ENCODE data around the gene DYSF.

Gene DYSF

DNA sequence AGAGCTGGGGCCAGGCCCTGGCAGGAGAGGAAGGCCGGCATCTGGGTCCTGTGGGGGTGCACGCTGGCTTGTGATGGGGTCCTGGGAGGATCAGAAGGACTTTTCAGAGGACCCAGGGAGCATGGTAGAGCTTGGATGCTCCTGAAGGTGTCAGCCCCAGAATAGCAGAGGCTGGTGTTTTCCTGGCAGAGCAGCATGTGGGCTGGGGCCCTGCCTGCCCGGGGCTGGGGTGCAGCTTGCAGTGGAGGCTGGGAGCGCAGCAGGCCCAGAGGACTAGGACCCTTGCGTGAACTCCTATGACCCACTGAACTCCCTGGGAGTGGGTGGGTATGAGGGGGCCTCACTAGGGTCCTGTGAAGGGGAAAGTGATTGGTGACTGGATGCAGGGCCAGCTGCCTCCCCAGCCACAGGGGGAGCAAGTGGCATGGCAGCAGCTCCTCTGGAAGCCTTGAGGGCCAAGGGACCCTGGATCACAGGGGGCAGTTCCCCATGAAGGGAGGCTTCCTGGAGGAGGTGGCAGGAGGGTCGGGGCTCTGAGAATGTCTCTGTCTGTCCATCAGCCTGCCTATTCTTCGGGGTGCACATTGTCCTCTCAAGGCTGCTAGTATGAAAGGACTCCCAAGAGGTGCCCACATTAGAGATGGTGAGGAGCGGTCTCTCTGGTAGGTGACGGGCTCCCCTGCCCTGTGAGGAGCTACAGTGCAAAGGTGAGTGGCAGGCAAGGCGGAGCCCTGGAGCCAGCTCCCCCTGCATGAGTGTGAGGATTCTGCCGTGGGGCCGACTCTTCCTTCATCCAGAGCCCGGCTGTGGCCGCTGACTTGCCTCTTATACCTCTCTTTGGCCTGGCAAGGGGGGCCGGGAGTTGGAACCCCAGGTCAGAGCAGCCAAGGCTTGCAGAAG is 249.0 kb downstream of the DYSF start:
- no peak for DNase-seq

DNA sequence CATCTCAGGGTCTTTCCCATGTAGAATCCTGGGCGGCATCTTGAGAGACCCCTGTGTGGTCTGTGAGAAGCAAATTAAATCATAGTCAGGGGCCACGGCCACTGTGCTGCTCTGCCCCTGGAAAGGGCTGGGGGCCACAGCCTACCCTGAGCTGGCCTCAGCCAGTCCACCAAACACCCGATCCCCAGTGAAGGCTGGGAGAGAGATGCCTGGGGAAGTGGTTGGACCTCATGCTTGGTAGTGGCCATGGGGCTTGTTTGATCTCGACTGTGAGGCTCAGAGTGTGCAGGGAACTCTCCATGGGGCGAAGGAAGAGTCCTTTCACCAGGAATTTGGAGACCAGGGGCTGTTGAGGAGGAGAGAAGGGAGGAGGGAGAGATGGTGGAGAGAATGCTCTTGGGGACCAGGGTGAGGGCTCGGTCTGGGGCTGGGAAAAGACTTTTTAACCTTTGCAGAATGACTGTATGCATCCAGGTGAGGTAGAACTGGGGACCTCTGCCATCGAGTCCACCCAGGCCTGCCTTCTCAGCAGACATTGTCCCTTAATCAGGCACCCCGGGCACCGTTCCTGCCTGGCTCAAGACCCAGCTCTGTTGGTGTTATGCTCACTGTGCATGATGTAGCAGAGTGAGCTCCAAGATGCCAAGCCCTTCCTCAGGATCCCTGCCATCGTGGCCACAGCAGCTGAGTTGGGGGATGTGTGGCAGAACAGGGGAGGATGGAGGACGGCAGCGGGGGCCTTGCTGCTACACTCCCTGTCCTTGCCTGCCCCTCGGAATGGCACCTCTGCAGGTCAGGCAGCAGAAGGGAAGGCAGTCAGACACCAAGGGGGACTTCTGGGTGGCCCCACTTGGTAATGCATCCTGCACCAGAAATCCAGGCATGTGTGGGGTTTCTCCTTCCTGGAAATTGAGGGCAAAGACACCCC is 249.9 kb downstream of the DYSF start:
- DNase-seq, result peak in 2 of 58 donors; percentile 20 to 27

DNA sequence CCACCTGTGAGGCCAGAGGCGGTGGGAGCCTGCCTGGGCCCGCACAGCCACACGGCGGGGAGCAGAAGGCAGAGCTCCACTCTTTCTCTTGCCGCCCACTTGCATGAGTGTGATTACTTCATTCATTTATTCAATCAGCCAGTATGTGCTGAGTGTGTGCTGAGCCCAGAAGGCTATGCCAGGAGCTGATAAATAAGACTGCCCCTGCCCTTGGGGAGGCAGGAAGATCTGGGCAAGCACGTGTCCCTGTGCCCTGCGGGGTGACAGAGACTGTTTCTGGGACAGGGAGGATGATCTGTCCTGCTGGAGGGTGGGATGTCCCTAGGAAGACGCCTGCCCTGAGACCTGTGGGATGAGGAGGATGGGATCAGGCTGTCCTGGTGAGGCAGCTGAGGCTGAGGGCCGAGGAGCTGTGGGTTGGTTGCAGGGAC is 250.8 kb downstream of the DYSF start:
- no peak for DNase-seq

DNA sequence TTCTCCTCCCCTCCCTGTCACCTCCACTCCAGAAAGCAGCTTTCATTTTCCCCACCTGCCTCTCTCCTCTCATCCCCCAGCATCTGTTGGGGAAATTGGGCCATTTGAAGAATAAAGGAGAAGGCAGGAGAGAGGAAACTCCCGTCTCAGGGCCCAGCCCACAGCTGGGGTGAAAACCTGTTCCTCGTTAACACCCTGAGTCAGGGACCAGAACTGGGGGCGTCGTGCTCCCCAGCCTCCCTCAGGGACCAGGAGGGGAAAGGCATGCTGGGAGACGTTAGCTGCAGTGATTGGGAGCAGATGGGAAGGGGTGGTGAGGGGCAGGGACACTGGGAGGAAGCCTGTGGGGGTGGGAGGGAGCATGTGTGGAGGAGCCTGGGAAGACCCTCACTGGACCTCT is 251.3 kb downstream of the DYSF start:
- DNase-seq, result no peak

DNA sequence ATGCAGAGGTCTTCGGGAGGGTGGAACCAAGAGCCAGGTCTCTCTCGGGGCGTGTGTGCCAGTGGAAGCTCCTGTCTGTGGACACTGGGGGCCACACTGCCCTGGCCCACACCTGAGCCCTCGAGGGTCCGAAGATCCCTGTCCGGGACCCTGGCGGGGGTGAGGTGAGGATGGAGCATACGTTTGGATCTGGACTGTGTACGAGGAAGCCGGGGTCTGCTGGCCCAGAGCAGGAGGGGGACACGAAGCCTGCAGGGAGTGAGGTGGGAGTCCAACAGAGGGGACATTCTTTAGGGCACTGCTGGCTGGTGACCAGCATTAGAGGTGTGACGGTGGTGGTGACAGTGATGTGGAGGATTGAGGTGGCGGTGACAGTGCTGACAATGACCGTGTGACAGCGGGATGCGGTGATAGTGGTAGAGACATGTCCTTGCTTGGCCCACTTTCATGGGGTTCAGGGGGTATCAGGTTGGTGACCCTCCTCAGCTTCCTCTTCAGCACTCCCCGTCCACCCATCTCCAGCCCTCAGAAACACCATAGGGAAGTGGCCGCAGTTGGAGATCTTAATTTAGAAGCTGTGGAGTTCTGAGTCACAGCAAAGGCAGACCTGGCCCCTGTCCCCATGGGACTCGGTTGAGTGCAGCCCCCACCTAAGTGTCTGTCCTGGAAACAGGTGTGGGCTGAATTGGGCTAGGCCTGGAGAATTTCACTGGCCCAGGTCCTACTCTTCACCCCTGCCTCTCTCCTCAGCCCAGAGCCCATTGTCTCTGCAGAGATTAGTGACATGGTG is 252.0 kb downstream of the DYSF start:
- DNase-seq, result no peak

DNA sequence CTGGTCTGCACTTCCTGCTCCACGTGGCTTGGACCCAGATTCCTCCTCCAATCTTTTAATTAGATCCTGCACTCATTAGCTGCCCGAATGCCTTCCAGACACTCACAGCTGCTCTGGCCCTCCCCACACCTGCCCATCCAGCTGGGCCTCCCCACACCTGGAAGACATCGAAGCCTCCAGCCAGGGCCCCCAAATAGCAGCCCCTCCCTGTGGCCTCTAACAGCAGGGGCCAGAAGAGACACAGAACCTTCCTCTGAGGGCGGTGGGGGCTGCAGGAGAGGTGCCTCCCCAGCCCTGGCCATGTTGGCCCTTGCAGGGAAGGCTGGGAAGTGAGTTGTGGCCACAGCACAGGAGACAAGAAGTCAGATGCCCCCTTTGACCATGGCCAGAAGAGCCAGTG is 252.8 kb downstream of the DYSF start:
- no peak for DNase-seq

DNA sequence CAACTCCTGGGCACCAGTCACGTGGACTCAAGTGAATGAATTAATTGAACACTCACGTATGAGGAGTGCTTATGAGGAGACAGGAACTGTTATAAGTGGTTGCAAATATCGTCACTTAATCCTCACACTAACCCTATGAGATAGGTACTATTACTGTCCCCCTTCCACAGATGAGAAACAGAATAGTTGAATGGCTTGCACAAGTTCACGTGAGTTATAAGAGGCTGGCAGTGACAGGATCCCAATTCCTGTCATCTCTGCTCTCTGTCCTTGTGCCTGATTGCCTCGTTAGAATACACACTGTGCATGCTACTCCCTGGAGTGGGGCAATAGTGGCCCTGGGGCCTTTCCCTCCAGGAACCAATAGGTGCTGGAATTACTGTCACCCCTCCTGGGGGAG is 253.5 kb downstream of the DYSF start:
- no peak for DNase-seq

DNA sequence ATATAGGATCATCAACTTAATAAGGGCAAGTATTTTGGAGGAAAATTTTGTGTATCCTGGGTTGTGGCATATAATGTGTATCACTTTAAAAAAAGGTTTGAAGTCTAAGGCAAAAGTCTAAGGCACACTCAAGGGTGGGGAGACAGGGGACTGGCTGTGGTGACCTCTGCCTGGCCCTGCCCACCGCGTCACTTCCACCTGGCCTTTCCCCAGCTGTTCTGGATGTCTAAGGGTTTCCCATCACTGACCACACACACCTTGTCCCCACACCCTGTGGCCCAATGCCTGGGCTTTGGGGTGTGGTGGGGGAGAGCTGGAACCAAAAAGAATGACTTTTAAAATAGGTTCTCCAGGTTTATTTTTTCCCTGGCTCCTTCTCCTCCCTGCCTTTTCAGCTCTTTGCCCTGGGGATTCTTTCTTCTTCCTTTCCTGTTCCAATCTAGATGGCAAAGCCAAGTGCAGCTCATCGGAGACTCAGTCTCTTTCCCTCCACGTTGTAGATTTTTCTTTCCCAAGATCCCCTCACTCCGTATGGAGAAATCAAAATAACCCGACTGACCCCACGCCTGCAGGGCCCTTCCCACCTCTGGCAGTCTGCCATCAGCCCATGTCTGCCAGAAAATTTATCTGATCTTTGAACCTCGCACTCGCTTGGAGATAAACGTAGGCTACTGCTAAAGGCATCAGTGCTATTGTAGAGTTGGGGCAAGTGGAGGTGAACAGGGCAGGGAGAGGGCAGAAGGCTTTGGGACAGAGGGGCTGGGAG is 257.2 kb downstream of the DYSF start:
- DNase-seq, result no peak

DNA sequence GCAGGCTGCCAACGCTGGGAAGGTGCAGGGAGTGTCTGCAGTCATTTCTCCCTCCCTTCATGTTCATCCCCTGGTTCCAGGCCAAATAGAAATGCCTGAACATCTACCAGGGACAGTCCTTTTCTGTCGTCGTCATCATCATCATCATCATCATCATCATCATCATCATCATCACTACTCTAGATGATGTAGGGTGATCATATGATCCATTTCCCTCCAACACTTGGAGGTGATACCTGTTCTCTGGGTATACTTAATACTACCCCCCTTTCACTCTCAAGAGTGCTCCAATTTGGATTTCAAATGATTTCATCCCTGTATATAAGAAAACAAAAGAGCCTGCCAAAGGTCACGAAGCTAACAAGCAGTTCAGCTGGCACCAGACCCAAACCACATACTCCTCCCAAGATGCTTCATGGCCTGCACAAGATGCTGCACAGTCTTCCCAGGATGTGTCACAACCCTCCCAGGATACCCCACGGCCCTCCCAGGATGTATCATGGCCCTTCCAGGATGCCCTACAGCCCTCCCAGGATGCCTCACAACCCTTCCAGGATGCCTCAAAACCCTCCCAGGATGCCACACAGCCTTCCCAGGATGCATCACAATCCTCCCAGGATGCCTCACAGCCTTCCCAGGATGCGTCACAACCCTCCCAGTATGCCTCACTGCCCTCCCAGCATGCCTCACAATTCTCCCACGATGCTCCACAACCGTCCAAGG is 257.9 kb downstream of the DYSF start:
- DNase-seq, result no peak

DNA sequence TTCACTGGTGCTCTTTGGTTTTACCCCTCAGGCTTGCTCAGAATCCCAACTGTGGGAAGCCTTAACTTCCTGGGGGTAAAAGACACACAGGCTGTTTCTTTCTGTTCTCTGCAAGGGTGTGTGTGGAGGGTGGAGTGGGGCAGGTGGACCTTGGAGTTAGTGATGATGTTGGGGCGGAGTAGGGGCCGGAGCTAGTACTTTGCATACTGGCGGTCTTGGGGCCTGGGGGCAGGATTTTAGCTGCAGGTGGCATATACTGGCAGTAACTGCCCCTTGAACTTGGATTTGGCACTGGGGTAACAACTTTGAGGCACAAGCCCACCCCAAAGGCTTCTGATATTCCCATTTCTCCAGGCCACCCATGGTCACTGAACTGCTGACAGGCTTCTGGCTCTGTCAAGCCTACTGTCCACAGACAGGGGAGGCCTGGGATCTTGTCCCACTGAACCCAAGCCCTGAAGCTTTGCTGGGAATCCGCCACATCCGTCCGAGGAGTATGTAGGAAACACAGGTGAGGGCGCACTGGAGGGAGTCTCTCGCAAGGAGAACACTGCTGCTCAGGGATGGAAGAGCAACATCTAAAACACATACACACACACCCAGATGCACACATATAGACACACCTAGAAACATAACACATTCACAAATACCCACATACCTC is 258.9 kb downstream of the DYSF start:
- DNase-seq, result no peak

DNA sequence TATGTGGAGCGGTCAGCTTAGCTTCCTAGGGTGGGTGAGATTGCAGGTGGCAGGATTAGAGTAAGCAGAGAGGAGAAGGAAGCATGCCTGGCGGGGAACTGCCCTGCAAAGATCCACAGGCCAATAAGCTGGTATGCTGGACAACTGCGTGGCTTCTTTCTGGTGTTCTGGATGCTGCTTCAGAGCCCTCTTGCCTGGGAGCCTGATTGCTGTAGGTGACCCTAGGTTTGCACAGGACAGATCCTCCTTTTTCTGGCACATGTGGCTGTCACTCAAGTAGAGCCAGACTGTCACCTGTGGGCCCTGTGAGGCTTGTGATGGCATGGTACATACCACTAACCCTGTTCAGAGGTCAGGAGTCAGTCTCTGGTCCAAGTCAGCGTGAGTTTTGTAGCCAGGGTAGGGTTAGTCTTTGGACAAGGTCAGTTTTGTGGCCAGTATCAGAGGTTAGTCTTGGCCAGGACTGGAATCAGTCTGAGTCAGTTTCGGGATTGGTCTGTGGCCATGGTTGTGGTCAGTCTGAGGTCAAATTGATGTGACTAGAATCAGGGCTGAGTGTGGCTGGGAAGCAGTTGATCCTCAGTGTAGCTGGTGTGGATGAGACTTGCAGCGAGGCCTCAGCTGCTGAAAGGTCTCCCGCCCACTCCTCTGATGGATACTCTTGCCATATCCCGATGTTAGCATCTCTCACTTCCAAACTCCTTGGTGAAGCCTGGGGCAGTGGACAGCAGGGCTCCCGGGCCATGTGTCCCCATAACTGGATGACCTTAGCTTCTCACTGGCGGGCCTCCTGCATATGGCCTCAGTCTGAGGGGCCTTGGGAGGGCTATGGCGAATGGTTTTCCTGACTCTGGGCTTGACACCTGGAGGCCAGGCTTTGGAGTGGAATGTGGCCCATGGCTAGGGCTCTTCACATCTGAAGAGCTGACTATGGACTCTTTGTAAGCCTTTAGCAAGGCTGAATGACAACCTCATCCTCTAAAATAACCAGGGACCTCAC is 260.5 kb downstream of the DYSF start:
- DNase-seq, result no peak

DNA sequence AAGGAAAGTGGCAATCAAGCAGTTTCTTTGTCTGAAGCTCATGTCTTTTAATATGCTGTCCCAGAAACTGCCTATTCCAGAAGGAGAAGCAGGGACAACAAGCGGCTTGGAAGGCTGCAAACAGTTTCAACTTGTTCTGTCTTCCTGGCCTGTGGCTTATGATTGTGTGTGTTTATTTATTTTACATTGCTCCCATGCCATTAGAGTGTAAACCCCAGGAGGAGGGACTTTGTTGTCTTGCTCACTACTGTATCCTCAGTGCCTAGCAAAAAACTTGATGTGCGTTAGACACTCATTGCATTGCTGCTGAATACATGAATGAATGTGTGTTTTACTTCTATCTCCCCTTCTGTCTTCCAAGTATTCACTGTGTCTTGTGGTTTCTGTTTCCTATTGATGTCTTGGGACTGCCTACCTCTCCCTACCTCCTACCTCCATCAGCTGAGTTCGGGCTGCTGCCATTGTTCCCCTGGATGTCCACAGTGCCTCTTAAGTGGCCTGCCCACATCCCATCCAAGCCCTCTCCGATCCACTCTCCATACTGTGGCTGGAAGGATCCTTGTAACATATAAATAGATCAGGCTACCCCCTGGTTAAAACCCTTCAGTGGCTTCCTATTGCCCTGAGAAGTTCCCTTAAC is 261.4 kb downstream of the DYSF start:
- DNase-seq, result no peak

DNA sequence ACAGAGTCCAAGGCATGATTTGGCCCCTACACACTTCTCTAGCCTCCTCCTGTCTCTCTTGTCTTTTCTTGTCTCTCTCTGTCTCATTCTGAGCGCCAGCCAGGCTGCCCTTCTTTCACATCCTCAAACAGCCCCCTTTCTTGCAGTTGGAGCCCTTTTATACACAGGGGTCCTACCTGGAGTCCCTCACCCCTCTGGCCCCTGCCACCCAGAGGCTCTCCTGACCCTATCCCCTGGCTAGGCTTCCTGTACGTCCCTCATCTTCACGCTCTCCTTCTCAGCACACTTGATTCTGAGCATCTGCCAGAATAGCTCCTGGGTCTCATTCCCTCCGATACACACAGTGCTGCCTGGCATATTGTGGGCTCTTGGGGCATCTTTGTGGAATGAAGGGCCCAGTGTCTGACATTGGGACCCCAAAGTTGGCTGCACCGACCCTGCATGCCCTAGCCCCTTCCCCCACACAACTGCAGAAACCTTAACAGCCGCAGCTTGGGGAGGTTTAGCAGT is 261.9 kb downstream of the DYSF start:
- no peak for DNase-seq

DNA sequence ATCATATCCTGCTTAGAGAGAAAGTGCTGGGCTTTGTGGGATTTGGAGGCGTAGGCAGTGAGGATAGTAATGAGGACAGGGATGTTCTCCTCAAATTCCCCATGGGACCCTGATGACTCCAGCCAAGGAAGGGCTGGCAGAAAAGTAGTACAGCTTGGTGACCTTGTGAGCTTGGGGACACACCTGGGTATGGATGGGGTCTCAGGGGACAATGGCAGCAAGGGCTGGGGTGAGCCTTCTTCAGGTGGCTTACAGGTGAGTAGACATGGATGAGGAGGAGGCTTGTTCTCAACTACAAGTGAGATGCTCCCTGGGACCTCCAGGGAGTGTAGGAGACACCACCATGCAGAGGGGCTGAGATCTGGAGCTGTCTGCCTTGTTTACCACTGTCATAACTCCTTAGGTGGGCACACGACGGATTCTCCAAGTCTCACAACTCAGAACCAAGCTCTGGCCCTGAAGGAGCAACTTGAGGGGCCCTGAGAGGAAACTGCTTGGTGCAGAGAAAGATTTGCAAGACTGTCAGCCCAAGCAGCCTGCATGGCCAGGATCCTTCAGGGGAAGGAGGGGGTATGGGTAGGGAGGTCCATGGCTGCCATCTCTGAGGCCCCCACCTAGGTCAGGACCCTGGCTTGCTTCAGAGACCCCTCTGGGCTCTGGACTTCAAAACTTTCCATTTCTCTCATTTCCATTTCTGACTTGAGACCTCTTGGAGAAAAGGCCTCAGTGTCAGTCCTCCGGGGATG is 262.8 kb downstream of the DYSF start:
- no peak for DNase-seq

DNA sequence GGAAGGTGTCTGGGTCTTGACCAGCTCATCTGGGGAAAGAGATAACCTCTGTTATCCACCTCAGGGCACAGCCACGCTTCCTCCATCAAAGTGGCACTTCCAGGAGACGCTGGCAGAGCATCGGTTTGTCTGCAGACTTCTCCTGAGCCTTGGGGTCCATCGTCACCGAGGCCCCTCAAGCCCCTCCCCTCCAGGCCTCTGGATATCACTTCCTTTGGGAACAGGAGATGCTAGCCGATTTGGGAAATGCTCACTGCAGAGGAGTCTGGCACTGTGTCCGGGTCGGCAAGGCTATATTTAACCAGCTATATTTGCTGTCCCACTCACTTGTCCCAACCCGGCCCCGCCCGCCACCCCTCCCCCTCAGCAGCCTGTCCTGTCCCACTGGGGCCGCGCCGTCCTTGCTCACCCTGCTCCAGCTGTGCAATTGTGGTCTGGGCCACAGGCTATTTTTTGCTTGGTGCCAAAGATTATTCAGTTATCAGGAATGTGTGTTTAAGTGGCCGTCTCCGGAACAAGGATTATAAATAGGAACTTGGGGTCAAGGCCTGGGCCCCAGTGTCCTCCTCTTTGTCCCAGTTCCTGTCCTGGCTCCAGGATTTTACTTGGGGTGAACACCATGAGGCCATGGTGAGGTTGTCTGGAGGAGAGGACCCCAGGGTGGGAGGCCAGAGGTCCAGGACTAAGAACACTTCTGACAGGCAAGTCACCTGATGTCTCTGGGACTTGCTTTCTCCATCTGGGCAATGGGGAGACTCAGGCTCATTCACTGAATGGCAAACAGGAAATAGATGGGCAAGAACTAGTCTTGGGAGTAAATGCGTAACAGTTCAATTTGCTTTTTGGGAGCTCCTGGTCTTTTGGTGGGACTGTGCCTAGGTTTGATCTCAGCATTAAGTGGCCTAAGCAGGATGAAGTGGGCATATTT is 263.6 kb downstream of the DYSF start:
- DNase-seq, result no peak
